ENCODE results near the gene WDR82. TPM values are rescaled to one million over a fixed set of nuclear protein-coding genes. Genes with fewer than 3 reads are reported as not detected.

WDR82 gene
- total and polyA plus RNA-seq, 2 of the 4 experiments (the other 2 are of a cell fraction), result 38.1 to 68.1 TPM

GRCh38 chr3:52237657-52238172, 40.7 kb downstream of the WDR82 start (continued):
- TF ChIP-seq FOS (IDR thresholded peaks at IDR 0.05; ENCODE audit: low read depth, low read length), result peak; percentile 63; the same call in 1 of the 2 replicates
- no peak for TF ChIP-seq BHLHE40 (IDR thresholded peaks at IDR 0.05; ENCODE audit: low read depth, low read length)

- H2BK20ac ChIP-seq (ENCODE audit: low read depth, low read length), result peak overlapping the region; percentile 77
- in situ Hi-C loops (cut with MboI; ENCODE audit: low sequenced_read_pairs), result no loop called here
- peak overlapping the region; percentile 84 for H2AFZ ChIP-seq (replicated peaks; ENCODE audit: low read length, poor library complexity)
- H3K9ac ChIP-seq (ENCODE audit: low read depth, low read length), result peak overlapping the region; percentile 89
- peaks cover 25% of the 10 kb centered on the region for H3K4me1 ChIP-seq (ENCODE audit: control insufficient read depth, insufficient read depth, low read length)
- dilution Hi-C loops (cut with HindIII; ENCODE audit: low sequenced_read_pairs, unreplicated experiment), result no loop called here
- peak overlapping the region; percentile 96 for H2BK5ac ChIP-seq (ENCODE audit: low read depth, low read length, poor library complexity, severe bottlenecking)
- DNase-seq (no peak), ATAC-seq (ENCODE audit: low read depth) (no peak)
- H3K14ac ChIP-seq (replicated peaks; ENCODE audit: low read depth, low read length), result peak overlapping the region; percentile 91
- peak overlapping the region; percentile 88; the same call in 1 of the 2 replicates for H3K56ac ChIP-seq (ENCODE audit: extremely low read depth, insufficient read depth, low read length)
- peak overlapping the region; percentile 95 for H4K5ac ChIP-seq (ENCODE audit: low read depth, low read length)
- no peaks in the 10 kb centered on the region for H3K27me3 ChIP-seq (ENCODE audit: control insufficient read depth, insufficient read depth, low read length)
- no TSS peak for BruUV-seq (replicated peaks)
- peak overlapping the region; percentile 81 for H2BK120ac ChIP-seq (ENCODE audit: low read depth, low read length)
- peak overlapping the region; percentile 99 for H3K27ac ChIP-seq (ENCODE audit: insufficient read depth, low read length)
- peaks cover 39% of the 10 kb centered on the region for H4K20me1 ChIP-seq (ENCODE audit: insufficient read depth, low read length)
- H3K18ac ChIP-seq (ENCODE audit: low read depth, low read length), result peak overlapping the region; percentile 79
- H3K36me3 ChIP-seq (ENCODE audit: control insufficient read depth, insufficient read depth, low read length), result peaks cover 24% of the 10 kb centered on the region; the same call in 1 of the 2 replicates
- no CpG with 5 or more reads among the region's 6 CpGs for WGBS, 2 experiments (ENCODE audit: extremely low coverage in 2 of 2, insufficient read length in 1 of 2)
- peak overlapping the region; percentile 81 for H3K23ac ChIP-seq (ENCODE audit: low read depth, low read length)
- peaks cover 14 to 78% of the 10 kb centered on the region in 2 experiments for H3K79me1 ChIP-seq (ENCODE audit: low read depth in 1 of 2, low read length in 2 of 2)
- H4K91ac ChIP-seq (ENCODE audit: insufficient read depth, low read depth, low read length), result peak overlapping the region; percentile 96
- ChIA-PET POLR2A (ENCODE audit: unreplicated experiment) (interaction anchor here (0.6 kb wide), 1 partner anchor 14 kb away, joined by 3 read pairs; no protein-coding TSS in a partner anchor), CTCF (interaction anchor here (0.6 to 2.0 kb wide), 4 partner anchors 11 to 175 kb away, joined by 3 to 8 read pairs (median 4); partner anchors contain the start of gene TLR9)
- peak overlapping the region; percentile 31 for H3K4me3 ChIP-seq (ENCODE audit: insufficient read depth, low read depth, low read length)
- H3K9me3 ChIP-seq (ENCODE audit: control insufficient read depth, insufficient read depth, low read length), result no peaks in the 10 kb centered on the region
- H3K9me1 ChIP-seq (ENCODE audit: insufficient read depth, low read length), result peaks cover 28% of the 10 kb centered on the region
- intact Hi-C loops (cut with micrococcal nuclease), result loop anchor here (5.0 kb wide), 1 partner anchor 40 kb away; the partner anchor contains the start of gene WDR82
- peak overlapping the region; percentile 100 for H2AK9ac ChIP-seq (replicated peaks; ENCODE audit: low read depth, low read length, poor library complexity)
- peak overlapping the region; percentile 100 for H3K4ac ChIP-seq (ENCODE audit: low read depth, low read length)
- H2BK15ac ChIP-seq (ENCODE audit: low read depth, low read length), result peak overlapping the region; percentile 94; the same call in 1 of the 3 replicates
- H3K4me2 ChIP-seq (ENCODE audit: low read depth, low read length), result peak overlapping the region; percentile 91
- H2AK5ac ChIP-seq (ENCODE audit: low read depth, low read length), result peak overlapping the region; percentile 100
- H4K8ac ChIP-seq (ENCODE audit: low read depth in 2 of 2, low read length in 2 of 2), result peak overlapping the region; percentile 90 to 96
- TF ChIP-seq MXI1 (IDR thresholded peaks at IDR 0.05; ENCODE audit: borderline replicate concordance, low read depth, low read length), result no peak
- no peak for TF ChIP-seq CTCF (conservative IDR thresholded peaks at IDR 0.05; ENCODE audit: low read depth, low read length)
- TF ChIP-seq POLR2A (IDR thresholded peaks at IDR 0.05; ENCODE audit: low read depth, low read length), result no peak; the same call in 1 of the 2 replicates
- no peak for TF ChIP-seq RCOR1 (IDR thresholded peaks at IDR 0.05; ENCODE audit: insufficient replicate concordance, low read length)
- TF ChIP-seq SMC3 (IDR thresholded peaks at IDR 0.05; ENCODE audit: low read depth, low read length), result no peak
- TF ChIP-seq MAFK (IDR thresholded peaks at IDR 0.05; ENCODE audit: low read depth, low read length), result no peak
- TF ChIP-seq NFE2L2 (IDR thresholded peaks at IDR 0.05; ENCODE audit: low read depth, low read length), result no peak
- no peak for TF ChIP-seq CHD1 (IDR thresholded peaks at IDR 0.05; ENCODE audit: low read depth, low read length)
- TF ChIP-seq FOS (IDR thresholded peaks at IDR 0.05; ENCODE audit: low read depth, low read length), result no peak
- TF ChIP-seq MAZ (IDR thresholded peaks at IDR 0.05; ENCODE audit: borderline replicate concordance, low read depth, low read length), result no peak
- no peak for TF ChIP-seq RFX5 (IDR thresholded peaks at IDR 0.05; ENCODE audit: low read depth, low read length)
- TF ChIP-seq ELK1 (IDR thresholded peaks at IDR 0.05; ENCODE audit: borderline replicate concordance, low read depth, low read length), result no peak
Measured at GRCh38 chr3:52237006-52237656, 41.3 kb downstream of the WDR82 start.

Measured in IMR-90 (cell line).